ENCODE measurements around the gene LAMA4.

LAMA4 gene

GRCh38 chr6:112180095-112180820 is 74.1 kb downstream of the LAMA4 start:
- DNase-seq: peak; percentile 50

DNA sequence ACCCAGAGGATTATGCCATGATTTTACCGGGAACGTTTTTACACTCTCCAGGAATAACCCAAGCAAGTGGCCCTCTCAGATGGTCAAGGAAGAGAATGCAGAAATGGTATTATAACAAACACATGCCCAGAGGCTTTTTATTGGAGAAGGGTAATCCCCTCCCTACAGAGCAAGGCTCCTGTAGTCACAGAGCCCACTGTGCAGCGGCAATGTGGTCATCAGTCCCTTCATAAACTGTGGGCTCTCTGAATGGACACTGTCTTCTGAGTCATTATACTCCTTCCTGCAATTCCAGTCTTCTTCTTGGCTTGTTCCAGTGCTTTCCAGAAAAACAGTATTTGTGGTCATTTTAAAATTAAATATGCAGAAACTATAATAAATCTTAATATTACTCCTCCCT is 74.7 kb downstream of the LAMA4 start:
- DNase-seq: no peak

GRCh38 chr6:112178846-112179245 is 75.5 kb downstream of the LAMA4 start:
- no peak for DNase-seq

DNA sequence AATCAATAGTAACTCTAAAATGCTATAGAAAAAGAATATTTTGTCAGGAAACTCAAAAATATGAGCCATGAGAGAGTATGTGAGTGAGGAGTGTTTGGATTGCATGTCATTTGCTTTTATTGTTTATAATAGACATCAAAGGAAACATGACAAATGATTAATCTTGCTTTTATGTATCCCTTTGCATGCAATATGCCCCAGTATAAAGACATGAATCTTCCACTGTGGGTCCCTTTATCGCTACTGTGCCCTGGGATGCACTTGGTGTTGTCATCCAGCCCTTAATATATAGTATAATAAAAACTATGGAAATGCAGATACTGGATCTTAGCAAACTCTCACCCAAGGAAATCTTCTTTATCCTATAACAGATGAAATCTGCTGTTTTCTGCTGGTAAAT is 77.3 kb downstream of the LAMA4 start:
- no peak for DNase-seq

DNA sequence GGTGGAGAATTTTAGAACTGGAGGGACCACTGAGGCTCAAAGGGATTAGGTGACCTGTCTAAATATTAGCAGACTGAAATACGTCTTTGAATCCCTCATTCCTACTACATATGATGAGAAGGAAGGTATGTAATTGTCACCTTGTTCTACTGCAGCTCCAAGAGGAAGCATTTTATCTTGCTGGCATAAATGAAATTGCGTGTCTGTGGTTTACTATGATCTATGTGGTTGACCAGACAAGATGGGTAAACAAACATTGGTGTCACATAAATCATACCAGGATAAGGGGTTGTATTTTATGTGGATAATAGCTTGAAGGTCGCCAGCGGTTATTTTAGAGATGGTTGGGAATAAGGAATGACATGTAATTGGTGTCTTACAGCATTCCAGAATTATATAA is 78.2 kb downstream of the LAMA4 start:
- no peak for DNase-seq

DNA sequence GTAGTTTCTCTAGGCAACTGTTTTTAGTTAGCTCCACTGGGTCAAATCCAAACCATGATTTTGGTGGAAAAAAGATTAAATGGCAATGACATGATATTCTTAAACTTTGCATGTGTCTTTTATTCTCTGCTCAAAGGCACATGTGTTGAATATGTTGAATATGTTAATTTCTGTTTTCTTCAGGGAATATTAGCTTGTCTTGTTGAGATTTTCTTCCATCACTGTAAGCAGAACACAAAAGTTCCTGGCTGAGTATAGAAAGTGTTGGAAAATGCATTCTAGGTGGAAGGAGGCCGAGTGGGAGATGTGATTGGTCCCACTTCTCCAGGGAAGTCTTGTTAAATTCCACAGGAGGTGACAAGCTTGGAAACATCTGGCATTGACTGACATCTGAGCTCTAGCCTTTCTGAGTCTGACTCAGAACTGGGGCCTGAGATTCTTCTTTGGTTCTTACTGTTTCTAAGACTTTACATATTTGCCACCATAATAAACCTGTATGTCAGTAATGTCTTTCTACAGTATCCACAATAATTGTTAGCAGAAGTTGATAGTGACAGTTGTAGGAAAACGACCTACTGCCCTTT is 81.1 kb downstream of the LAMA4 start:
- no peak for DNase-seq

- no peak for DNase-seq
Measured at GRCh38 chr6:112172540-112172939, 81.8 kb downstream of the LAMA4 start.

DNA sequence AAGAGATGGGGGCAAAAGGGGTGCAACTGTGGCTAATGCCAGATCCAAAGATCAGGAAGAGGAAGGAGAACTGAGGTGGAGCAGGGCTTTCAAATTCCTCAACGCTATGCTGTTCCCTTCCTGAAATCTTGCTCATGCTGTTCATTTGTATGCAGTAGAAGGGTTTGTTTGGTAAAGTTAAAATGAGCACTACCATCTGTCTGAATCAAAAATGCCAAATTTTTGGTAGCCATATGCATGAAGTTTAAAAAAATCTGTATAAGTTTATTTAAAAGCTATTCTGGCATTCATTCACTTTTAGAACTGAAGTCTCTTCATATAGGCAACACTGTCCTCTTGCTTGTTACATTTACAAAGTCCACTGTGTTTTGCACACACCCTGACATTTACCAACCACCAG is 84.8 kb downstream of the LAMA4 start:
- DNase-seq: no peak

DNA sequence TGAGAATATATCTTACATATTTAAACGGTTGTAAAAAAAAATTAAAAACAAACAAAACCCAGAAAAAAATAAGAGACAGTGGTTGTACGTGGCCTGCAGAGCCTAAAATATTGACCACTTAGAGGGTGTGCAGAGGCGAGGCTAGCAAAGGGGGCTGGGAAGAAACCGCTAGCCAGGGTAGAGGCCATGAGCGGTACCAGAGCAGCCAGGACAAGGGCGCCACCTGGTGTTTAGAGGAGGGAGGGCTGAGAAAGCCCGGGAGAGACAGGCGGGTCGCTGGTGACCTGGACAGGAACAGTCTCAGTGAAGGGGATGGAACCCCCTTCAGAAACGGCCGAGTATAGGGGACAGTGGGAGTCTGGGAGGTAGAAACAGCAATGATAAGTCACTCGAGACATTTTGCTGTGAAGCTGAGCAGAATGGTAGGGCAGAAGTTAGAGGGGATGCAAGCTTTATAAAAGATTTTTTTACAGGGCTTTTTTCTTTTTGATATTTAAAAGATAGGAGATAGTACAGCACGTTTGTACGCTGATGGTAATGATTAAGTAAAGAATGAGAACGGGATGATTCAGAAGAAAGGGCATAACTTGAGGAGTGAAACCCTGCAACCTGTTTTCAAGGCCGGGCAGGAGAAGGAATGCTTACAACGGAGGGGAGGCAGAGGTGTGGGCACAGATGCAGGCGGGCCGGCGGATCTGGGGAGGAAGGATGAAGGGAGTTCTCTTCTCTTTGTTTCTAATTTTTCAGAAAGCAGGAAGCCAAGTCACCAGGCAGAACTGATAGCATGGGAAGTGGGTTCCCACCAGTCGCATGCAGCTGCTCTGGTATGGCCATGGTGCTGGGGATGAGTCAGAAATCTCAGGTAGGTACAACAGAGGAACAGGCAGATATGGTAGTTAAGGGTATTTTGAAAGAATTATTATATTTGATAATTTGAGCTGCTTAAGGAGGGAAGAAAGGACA is 90.8 kb downstream of the LAMA4 start:
- peak; percentile 8 for DNase-seq

- DNase-seq: no peak
Measured at GRCh38 chr6:112160745-112161144, 93.6 kb downstream of the LAMA4 start.

DNA sequence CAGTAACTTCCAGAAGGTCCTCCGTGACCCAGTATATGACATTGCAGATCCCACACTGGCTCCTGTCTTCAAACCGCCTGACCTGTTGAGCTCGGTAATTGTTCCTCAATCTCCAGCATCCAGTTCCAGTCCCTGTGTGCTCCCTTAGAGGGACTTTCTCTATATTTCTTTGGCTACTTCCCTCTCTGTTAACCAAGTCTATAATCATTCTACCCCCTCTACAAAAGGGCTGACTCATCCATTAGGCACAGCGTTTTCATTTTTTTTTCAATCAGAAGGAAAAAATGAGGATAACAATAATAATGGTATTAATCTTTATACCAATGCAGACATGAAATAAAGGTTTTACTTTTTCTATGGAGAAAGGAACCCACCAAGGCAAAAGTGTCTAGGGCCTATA is 97.7 kb downstream of the LAMA4 start:
- DNase-seq: no peak

DNA sequence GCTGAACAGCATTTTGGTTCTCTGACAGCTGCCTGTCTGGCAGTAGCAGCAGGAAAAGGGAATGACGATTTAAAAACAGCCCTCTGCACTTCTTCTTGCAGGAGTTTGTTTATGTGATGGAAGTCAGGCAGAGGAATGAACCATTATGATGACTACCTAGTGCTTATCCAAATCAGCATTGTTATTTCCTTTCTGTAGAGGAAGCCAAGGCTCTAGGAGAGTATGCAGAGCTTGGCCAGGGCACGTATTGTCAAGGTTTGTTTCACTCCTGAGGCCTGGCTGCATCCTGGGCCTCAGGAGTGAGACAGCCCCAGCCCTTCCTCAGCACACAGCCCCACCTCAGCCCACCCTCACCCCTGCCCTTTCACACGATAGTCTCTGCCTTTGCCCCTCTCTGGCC is 98.5 kb downstream of the LAMA4 start:
- no peak for DNase-seq

GRCh38 chr6:112154711-112155110 is 99.7 kb downstream of the LAMA4 start:
- DNase-seq: no peak

- no peak for DNase-seq
Measured at GRCh38 chr6:112153926-112154607, 100.3 kb downstream of the LAMA4 start.

- DNase-seq: no peak
Measured at GRCh38 chr6:112150363-112150762, 104.0 kb downstream of the LAMA4 start.

DNA sequence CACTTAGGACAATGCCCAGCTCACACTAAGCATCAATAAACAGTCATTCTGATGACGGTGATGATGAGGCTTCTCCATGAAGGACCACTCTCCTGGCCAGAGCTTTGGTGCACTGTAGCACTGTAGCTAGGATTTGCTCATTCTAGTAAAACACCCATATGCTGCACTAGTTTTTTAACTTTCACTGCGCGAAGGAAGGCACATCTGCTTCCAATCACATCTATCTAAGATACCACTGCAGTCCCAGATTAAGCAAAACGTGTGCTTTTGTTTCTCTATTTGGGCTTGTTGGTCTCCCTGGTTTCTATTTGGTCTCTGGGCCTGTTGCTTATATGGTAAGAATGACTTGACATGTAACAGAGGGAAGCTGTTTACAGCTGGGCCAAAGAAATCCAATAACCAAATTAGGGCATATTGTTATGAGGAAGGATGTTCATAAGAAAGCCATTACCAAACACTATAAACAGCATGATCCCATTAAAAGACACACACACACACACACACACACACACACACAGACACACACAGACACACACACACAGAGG is 104.6 kb downstream of the LAMA4 start:
- DNase-seq: no peak

- DNase-seq: no peak
Measured at GRCh38 chr6:112149236-112149635, 105.1 kb downstream of the LAMA4 start.

GRCh38 chr6:112148103-112148502 is 106.3 kb downstream of the LAMA4 start:
- DNase-seq: no peak

GRCh38 chr6:112145080-112145573 is 109.2 kb downstream of the LAMA4 start:
- DNase-seq: peak; percentile 24

DNA sequence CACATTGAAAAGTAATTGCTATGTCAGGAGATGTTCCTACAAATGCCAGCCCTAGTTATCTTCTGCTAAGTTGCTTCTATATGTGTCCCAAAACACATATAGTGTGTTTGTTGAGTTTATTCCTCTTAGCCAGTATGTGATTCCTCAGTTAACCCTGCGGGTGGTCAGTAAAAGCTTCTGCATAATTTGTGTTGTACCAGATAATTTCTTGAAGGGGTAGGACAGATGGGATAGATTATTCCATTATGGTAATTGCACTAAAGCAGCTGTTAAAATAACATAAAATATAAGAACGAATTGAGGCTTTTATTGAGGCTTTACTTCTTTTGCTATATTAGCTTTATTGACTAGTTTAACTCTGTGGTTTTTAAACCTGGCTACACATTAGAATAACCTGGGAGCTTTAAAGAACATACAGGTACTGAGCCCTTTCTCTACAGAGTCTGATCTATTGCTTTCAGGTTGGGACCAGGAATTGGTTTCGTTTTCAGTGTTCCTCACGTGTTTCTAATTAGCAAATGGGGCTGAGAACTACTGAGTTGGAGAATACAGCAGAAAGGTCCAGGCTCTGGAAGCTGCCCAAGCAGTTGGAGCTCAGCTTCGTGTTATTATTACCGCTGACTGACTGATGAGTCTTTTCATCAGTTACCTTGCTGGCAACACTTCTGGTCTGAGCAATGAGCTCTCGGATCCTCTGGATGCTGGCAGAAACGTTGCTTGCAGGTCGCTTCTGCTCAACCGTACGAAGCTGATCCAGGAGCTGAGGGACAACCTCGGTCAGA is 110.0 kb downstream of the LAMA4 start:
- peak; percentile 64 for DNase-seq

DNA sequence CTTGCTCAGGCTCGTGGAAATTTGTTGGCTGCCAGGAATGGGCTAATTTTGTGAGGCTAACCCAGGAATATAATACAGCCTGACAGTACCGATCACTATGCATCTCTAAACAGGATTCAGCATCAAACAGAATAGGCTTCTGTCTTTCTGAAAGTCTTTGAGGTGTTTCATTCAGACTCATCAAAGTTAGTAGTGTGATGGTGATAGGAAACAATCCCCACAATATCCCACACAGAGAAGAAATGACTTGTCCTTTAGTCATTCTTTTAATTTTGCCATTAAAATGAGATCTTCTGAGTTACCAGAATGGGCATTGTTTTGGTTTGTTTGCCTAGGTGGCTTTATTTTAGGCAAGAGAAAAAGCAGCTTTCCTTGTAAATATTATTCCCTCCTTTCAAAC is 112.7 kb downstream of the LAMA4 start:
- no peak for DNase-seq

- DNase-seq: no peak
Measured at GRCh38 chr6:112139052-112139451, 115.3 kb downstream of the LAMA4 start.
